Neuronal stem cell (in vitro differentiated cells): ENCODE results near the gene GRIK2.

ENCODE experiments used
- DNase-seq: peaks from one replicate; pipeline ENCODE4 v3.0.0-alpha.2; 2013; ENCODE audit warnings: low spot score
- H2AFZ ChIP-seq: one replicate; pipeline ENCODE4 v1.6.1; 2013; ENCODE audit warnings: mild to moderate bottlenecking, low read length, inconsistent platforms
- H2AK5ac ChIP-seq: 2 replicates; pipeline ENCODE4 v1.6.1; 2013; ENCODE audit warnings: low read depth, mild to moderate bottlenecking, inconsistent platforms, low read length, moderate library complexity, mixed read lengths
- H2BK120ac ChIP-seq: 2 replicates; pipeline ENCODE4 v1.6.1; 2013; ENCODE audit warnings: low read depth, mild to moderate bottlenecking, inconsistent platforms, low read length, moderate library complexity, mixed read lengths
- H2BK12ac ChIP-seq: one replicate; pipeline ENCODE4 v1.6.1; 2013; ENCODE audit warnings: low read length, inconsistent platforms
- H2BK15ac ChIP-seq: 2 replicates; pipeline ENCODE4 v1.6.1; 2013; ENCODE audit warnings: mild to moderate bottlenecking, low read length, inconsistent platforms, mixed read lengths
- H2BK5ac ChIP-seq: one replicate; pipeline ENCODE4 v1.6.1; 2013; ENCODE audit warnings: inconsistent platforms, mild to moderate bottlenecking, low read length, moderate library complexity
- H3K14ac ChIP-seq: one replicate; pipeline ENCODE4 v1.6.1; 2013; ENCODE audit warnings: low read length, inconsistent platforms
- H3K18ac ChIP-seq: 2 replicates; pipeline ENCODE4 v1.6.1; 2013; ENCODE audit warnings: low read length, inconsistent platforms
- H3K23ac ChIP-seq: 2 replicates; pipeline ENCODE4 v1.6.1; 2013; ENCODE audit warnings: low read depth, mild to moderate bottlenecking, mixed read lengths, low read length, inconsistent platforms; ENCODE audit not compliant: poor library complexity
- H3K27ac ChIP-seq: replicated peaks from 3 replicates; pipeline ENCODE4 v1.5.1; 2013; ENCODE audit warnings: low read length, inconsistent platforms
- H3K27me3 ChIP-seq, 3 experiments: 2 replicates each; pipeline ENCODE4 v1.6.1; 2013; ENCODE audit warnings: low read length in 3 of 3, mild to moderate bottlenecking in 2 of 3, inconsistent platforms in 1 of 3, low read depth in 1 of 3, mixed read lengths in 1 of 3, moderate library complexity in 1 of 3; ENCODE audit not compliant: control insufficient read depth in 3 of 3, insufficient read depth in 3 of 3
- H3K36me3 ChIP-seq, 2 donors: replicated peaks in 1 of 2; 2 replicates each; pipeline ENCODE4 v1.6.1; 2013; ENCODE audit warnings: low read length in 2 of 2; ENCODE audit not compliant: control insufficient read depth in 2 of 2, insufficient read depth in 2 of 2
- H3K4ac ChIP-seq: 2 replicates; pipeline ENCODE4 v1.6.1; 2013; ENCODE audit warnings: inconsistent platforms, mild to moderate bottlenecking, low read length, moderate library complexity
- H3K4me1 ChIP-seq, 2 donors: 1 replicate in 1 of 2; 2 replicates in 1 of 2; pipeline ENCODE4 v1.6.1; 2013; ENCODE audit warnings: low read length in 2 of 2, low read depth in 1 of 2; ENCODE audit not compliant: control insufficient read depth in 2 of 2, insufficient read depth in 1 of 2
- H3K4me2 ChIP-seq: one replicate; pipeline ENCODE4 v1.6.1; 2013; ENCODE audit warnings: mild to moderate bottlenecking, low read length, inconsistent platforms; ENCODE audit not compliant: insufficient read depth, poor library complexity, severe bottlenecking
- H3K4me3 ChIP-seq, 2 donors: 2 replicates each; pipeline ENCODE4 v1.5.1; 2013; ENCODE audit warnings: low read length in 2 of 2, mild to moderate bottlenecking in 2 of 2, inconsistent platforms in 1 of 2, moderate library complexity in 1 of 2
- H3K79me1 ChIP-seq: one replicate; pipeline ENCODE4 v1.6.1; 2013; ENCODE audit warnings: low read depth, mild to moderate bottlenecking, inconsistent platforms, low read length, moderate library complexity
- H3K9ac ChIP-seq: one replicate; pipeline ENCODE4 v1.6.1; 2013; ENCODE audit warnings: mild to moderate bottlenecking, low read depth, low read length, inconsistent platforms; ENCODE audit not compliant: poor library complexity
- H3K9me3 ChIP-seq, 2 donors: replicated peaks in 1 of 2; 2 replicates each; pipeline versions ENCODE3 to v1.6.1; 2013; ENCODE audit warnings: low read length in 2 of 2, mild to moderate bottlenecking in 2 of 2, inconsistent platforms in 1 of 2, low read depth in 1 of 2, mixed read lengths in 1 of 2, moderate library complexity in 1 of 2; ENCODE audit not compliant: control insufficient read depth in 2 of 2, insufficient read depth in 1 of 2
- H4K8ac ChIP-seq: one replicate; pipeline ENCODE4 v1.6.1; 2013; ENCODE audit warnings: low read depth, mild to moderate bottlenecking, inconsistent platforms, low read length, moderate library complexity
- H4K91ac ChIP-seq: one replicate; pipeline ENCODE4 v1.6.1; 2013; ENCODE audit warnings: low read length, low read depth, mild to moderate bottlenecking, inconsistent platforms; ENCODE audit not compliant: poor library complexity
- WGBS, 2 donors: extraction: QIAGEN DNeasy Blood & Tissue Kit; methylation state at CpG; one replicate each; pipeline ENCODE4 v1.1.7; 2013; ENCODE audit warnings: missing lambda C conversion rate in 2 of 2, mixed read lengths in 1 of 2; ENCODE audit not compliant: insufficient read length in 2 of 2, insufficient replicate concordance in 1 of 2; ENCODE audit errors: extremely low coverage in 2 of 2; 5-methylcytosine and 5-hydroxymethylcytosine counted together

The GRIK2 gene

GRCh38 chr6:101392586-101393230 is 800 bp upstream of the GRIK2 start:
- Histone ChIP-seq H3K4me1 (peaks cover 5 to 9% of the 10 kb centered on the region in 2 donors), H2AK5ac (no peak overlapping the region), H3K4me2 (peak overlapping the region; percentile 84), H3K27me3 (peaks cover 6 to 46% (median 27%) of the 10 kb centered on the region in 3 experiments), H2BK12ac (no peak overlapping the region), H3K18ac (peak overlapping the region; percentile 63), H3K14ac (no peak overlapping the region), H3K23ac (no peak overlapping the region), H4K91ac (no peak overlapping the region), H2BK15ac (no peak overlapping the region), H4K8ac (no peak overlapping the region), H3K4me3 (peak overlapping the region; percentile 50 to 83), H3K9ac (no peak overlapping the region), H3K79me1 (no peaks in the 10 kb centered on the region), H3K4ac (no peak overlapping the region), H2BK120ac (no peak overlapping the region), H3K27ac (no peak overlapping the region), H3K36me3 (no peaks in the 10 kb centered on the region), H2AFZ (peak overlapping the region; percentile 85), H2BK5ac (no peak overlapping the region), H3K9me3 (no peaks in the 10 kb centered on the region)
- WGBS, 2 donors: no CpG with 5 or more reads among the region's 26 CpGs
- DNase-seq: no peak

- H3K27me3 ChIP-seq: peaks cover 6 to 44% (median 28%) of the 10 kb centered on the region in 3 experiments
- no peak overlapping the region for H3K4ac ChIP-seq
- H3K36me3 ChIP-seq: no peaks in the 10 kb centered on the region
- no peak overlapping the region for H2BK15ac ChIP-seq
- no peak overlapping the region for H2BK5ac ChIP-seq
- H3K4me2 ChIP-seq: peak overlapping the region; percentile 84
- H2BK12ac ChIP-seq: no peak overlapping the region
- peak; percentile 39 for DNase-seq
- H3K9me3 ChIP-seq: no peaks in the 10 kb centered on the region
- no peak overlapping the region for H3K23ac ChIP-seq
- H3K79me1 ChIP-seq: no peaks in the 10 kb centered on the region
- no peak overlapping the region for H3K14ac ChIP-seq
- WGBS, 2 donors: no CpG with 5 or more reads among the region's 28 CpGs
- no peak overlapping the region for H3K27ac ChIP-seq
- no peak overlapping the region for H3K18ac ChIP-seq
- no peak overlapping the region for H2AK5ac ChIP-seq
- H3K4me3 ChIP-seq: peak overlapping the region; percentile 50 to 78
- no peak overlapping the region for H3K9ac ChIP-seq
- peaks cover 5 to 9% of the 10 kb centered on the region in 2 donors for H3K4me1 ChIP-seq
- no peak overlapping the region for H4K8ac ChIP-seq
- no peak overlapping the region for H2BK120ac ChIP-seq
- peak overlapping the region; percentile 85 for H2AFZ ChIP-seq
- no peak overlapping the region for H4K91ac ChIP-seq
Measured at GRCh38 chr6:101393829-101394251, 332 bp downstream of the GRIK2 start.

- Histone ChIP-seq H2BK5ac (no peak overlapping the region), H3K4me3 (no peak overlapping the region)
Measured at GRCh38 chr6:101394936-101395335, 1.4 kb downstream of the GRIK2 start.

GRCh38 chr6:101395345-101395744 is 1.8 kb downstream of the GRIK2 start:
- no peak overlapping the region for H2BK12ac ChIP-seq
- no peak for DNase-seq
- no peak overlapping the region for H3K14ac ChIP-seq
- no peak overlapping the region for H3K4me2 ChIP-seq
- H3K4me3 ChIP-seq: no peak overlapping the region
- no peak overlapping the region for H4K8ac ChIP-seq
- no peak overlapping the region for H3K4ac ChIP-seq
- H3K27me3 ChIP-seq: peaks cover 6 to 42% (median 37%) of the 10 kb centered on the region in 3 experiments
- H2BK5ac ChIP-seq: no peak overlapping the region
- H3K79me1 ChIP-seq: no peaks in the 10 kb centered on the region
- H3K9me3 ChIP-seq: no peaks in the 10 kb centered on the region
- H2BK15ac ChIP-seq: no peak overlapping the region
- H3K27ac ChIP-seq: no peak overlapping the region
- H3K18ac ChIP-seq: no peak overlapping the region
- no peak overlapping the region for H3K23ac ChIP-seq
- H2AK5ac ChIP-seq: no peak overlapping the region
- no peaks in the 10 kb centered on the region for H3K36me3 ChIP-seq
- H2AFZ ChIP-seq: no peak overlapping the region
- no peak overlapping the region for H4K91ac ChIP-seq
- no peak overlapping the region for H2BK120ac ChIP-seq
- H3K9ac ChIP-seq: no peak overlapping the region
- peaks cover 5 to 9% of the 10 kb centered on the region in 2 donors for H3K4me1 ChIP-seq

More at GRCh38 chr6:101394936-101395335, 1.4 kb downstream of the GRIK2 start:
- H3K14ac ChIP-seq: no peak overlapping the region
- no peak overlapping the region for H3K9ac ChIP-seq
- no peak overlapping the region for H2AK5ac ChIP-seq
- no peak overlapping the region for H3K4ac ChIP-seq
- H3K4me1 ChIP-seq: peaks cover 5 to 9% of the 10 kb centered on the region in 2 donors
- no peak overlapping the region for H2AFZ ChIP-seq
- H2BK12ac ChIP-seq: no peak overlapping the region
- DNase-seq: no peak
- H3K9me3 ChIP-seq: no peaks in the 10 kb centered on the region
- H4K91ac ChIP-seq: no peak overlapping the region
- H3K23ac ChIP-seq: no peak overlapping the region
- peaks cover 6 to 41% (median 38%) of the 10 kb centered on the region in 3 experiments for H3K27me3 ChIP-seq
- no peaks in the 10 kb centered on the region for H3K36me3 ChIP-seq
- H3K79me1 ChIP-seq: no peaks in the 10 kb centered on the region
- no peak overlapping the region for H3K27ac ChIP-seq
- H2BK15ac ChIP-seq: no peak overlapping the region
- no peak overlapping the region for H4K8ac ChIP-seq
- no peak overlapping the region for H3K18ac ChIP-seq
- H3K4me2 ChIP-seq: no peak overlapping the region
- no peak overlapping the region for H2BK120ac ChIP-seq
